ENCODE data around the gene CREBZF. TPM values are rescaled to one million over a fixed set of nuclear protein-coding genes. Genes with fewer than 3 reads are reported as not detected.

CREBZF gene
- total and polyA plus RNA-seq, 9 of the 15 experiments (the other 6 are each of a cell fraction or from before 2014, with no cell fraction given) = 7.2 to 70.2 (median 40.5) TPM

GRCh38 chr11:85627998-85628770 lies 36.7 kb downstream of the CREBZF start, which contains the start of gene TMEM126B (continued):
- TF ChIP-seq RBM39 (optimal IDR thresholded peaks at IDR 0.05; ENCODE audit: low read depth, low read length) = no peak
- TF ChIP-seq POLR2H (tag; IDR thresholded peaks at IDR 0.05; ENCODE audit: low read depth) = peak; percentile 83
- TF ChIP-seq E4F1 (CRISPR knock-in tag; IDR thresholded peaks at IDR 0.05; ENCODE audit: borderline replicate concordance) = peak; percentile 82; the same call in 1 of the 2 replicates
- no peak for TF ChIP-seq HMGN3 (IDR thresholded peaks at IDR 0.05; ENCODE audit: borderline replicate concordance, extremely low read depth, insufficient read length, low read depth, low read length)
- TF ChIP-seq NFRKB (IDR thresholded peaks at IDR 0.05; ENCODE audit: low read depth) = peak; percentile 90
- no peak for TF ChIP-seq KAT8 (IDR thresholded peaks at IDR 0.05; ENCODE audit: low read depth)
- peak; percentile 77 for TF ChIP-seq POLR2B (IDR thresholded peaks at IDR 0.05; ENCODE audit: low read depth, partially characterized antibody)
- TF ChIP-seq THRA (IDR thresholded peaks at IDR 0.05) = no peak
- TF ChIP-seq CTBP1 (IDR thresholded peaks at IDR 0.05; ENCODE audit: borderline replicate concordance) = peak; percentile 91
- no peak for TF ChIP-seq ZNF217 (CRISPR knock-in tag; IDR thresholded peaks at IDR 0.05)
- TF ChIP-seq ZNF778 (CRISPR knock-in tag; IDR thresholded peaks at IDR 0.05) = no peak
- TF ChIP-seq, protein P1, sequence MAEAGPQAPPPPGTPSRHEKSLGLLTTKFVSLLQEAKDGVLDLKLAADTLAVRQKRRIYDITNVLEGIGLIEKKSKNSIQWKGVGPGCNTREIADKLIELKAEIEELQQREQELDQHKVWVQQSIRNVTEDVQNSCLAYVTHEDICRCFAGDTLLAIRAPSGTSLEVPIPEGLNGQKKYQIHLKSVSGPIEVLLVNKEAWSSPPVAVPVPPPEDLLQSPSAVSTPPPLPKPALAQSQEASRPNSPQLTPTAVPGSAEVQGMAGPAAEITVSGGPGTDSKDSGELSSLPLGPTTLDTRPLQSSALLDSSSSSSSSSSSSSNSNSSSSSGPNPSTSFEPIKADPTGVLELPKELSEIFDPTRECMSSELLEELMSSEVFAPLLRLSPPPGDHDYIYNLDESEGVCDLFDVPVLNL (CRISPR knock-in tag; IDR thresholded peaks at IDR 0.05; ENCODE audit: low read depth) = peak; percentile 76; the same call in 1 of the 2 replicates
- TF ChIP-seq MAZ (CRISPR knock-in tag; conservative IDR thresholded peaks at IDR 0.05 in 1 of 2, IDR thresholded peaks at IDR 0.05 in 1 of 2) = peak; percentile 97 to 100
- 0 out of 2 replicates have a peak, but pooled peaks have one; percentile 21 for TF ChIP-seq NKRF (IDR thresholded peaks at IDR 0.05; ENCODE audit: borderline replicate concordance)
- TF ChIP-seq ZNF707 (CRISPR knock-in tag; conservative IDR thresholded peaks at IDR 0.05) = no peak
- no peak for TF ChIP-seq CBX8 (IDR thresholded peaks at IDR 0.05; ENCODE audit: borderline replicate concordance, extremely low read depth, low read depth, low read length, poor library complexity, severe bottlenecking)
- TF ChIP-seq, protein P2, sequence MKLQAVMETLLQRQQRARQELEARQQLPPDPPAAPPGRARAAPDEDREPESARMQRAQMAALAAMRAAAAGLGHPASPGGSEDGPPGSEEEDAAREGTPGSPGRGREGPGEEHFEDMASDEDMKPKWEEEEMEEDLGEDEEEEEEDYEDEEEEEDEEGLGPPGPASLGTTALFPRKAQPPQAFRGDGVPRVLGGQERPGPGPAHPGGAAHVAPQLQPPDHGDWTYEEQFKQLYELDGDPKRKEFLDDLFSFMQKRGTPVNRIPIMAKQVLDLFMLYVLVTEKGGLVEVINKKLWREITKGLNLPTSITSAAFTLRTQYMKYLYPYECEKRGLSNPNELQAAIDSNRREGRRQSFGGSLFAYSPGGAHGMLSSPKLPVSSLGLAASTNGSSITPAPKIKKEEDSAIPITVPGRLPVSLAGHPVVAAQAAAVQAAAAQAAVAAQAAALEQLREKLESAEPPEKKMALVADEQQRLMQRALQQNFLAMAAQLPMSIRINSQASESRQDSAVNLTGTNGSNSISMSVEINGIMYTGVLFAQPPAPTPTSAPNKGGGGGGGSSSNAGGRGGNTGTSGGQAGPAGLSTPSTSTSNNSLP (IDR thresholded peaks at IDR 0.05; ENCODE audit: borderline replicate concordance, low read depth, low read length) = no peak

Measured in K562 (cell line).